Left kidney (tissue), 8 donors: ENCODE results near the gene VN1R5. TPM values are rescaled to one million over a fixed set of nuclear protein-coding genes. Genes with fewer than 3 reads are reported as not detected.
"Not testable (repeated sequence)": the region's sequence is repeated elsewhere in the genome, so short reads cannot be mapped to it uniquely, and the experiment has no call there.

Source experiments
- DNase-seq: peaks from one replicate; pipeline ENCODE4 v3.0.0-alpha.2; 2013
- long read RNA-seq, 8 donors: transcript quantifications; one replicate each; lab custom pipeline, GENCODE V29; 2026
- polyA plus RNA-seq: library from polyadenylated mRNA; unstranded; fragments of 120-200 nt; gene quantifications from one replicate; pipeline ENCODE4 v1.2.1, GENCODE V29; 2013; ENCODE audit not compliant: insufficient read length

VN1R5 gene
- 0.37 TPM for polyA plus RNA-seq
- long read RNA-seq, donor 1 = 0 reads
- long read RNA-seq, donor 2 = 0 reads
- long read RNA-seq, donor 3 = 0 reads
- long read RNA-seq, donor 4 = 0 reads
- long read RNA-seq, donor 5 = 0 reads
- long read RNA-seq, donor 6 = 0 reads
- long read RNA-seq, donor 7 = 0 reads
- long read RNA-seq, donor 8 = 0 reads

- DNase-seq = not testable (repeated sequence)
Observed at GRCh38 chr1:247255772-247256171, at the start of gene VN1R5. Gene VN1R5, plus strand, starts transcription at chr1:247256072.

GRCh38 chr1:247209396-247209795 lies 46.5 kb upstream of the VN1R5 start:
- DNase-seq = no peak

- no peak for DNase-seq
Observed at GRCh38 chr1:247210062-247210375, 45.9 kb upstream of the VN1R5 start.

- peak; percentile 95 for DNase-seq
Observed at GRCh38 chr1:247210376-247211117, 45.3 kb upstream of the VN1R5 start.

GRCh38 chr1:247211339-247211738 lies 44.5 kb upstream of the VN1R5 start:
- no peak for DNase-seq

GRCh38 chr1:247212012-247212411 lies 43.9 kb upstream of the VN1R5 start:
- DNase-seq = no peak

GRCh38 chr1:247212627-247213617 lies 43.0 kb upstream of the VN1R5 start:
- no peak for DNase-seq

- no peak for DNase-seq
Observed at GRCh38 chr1:247216261-247216660, 39.6 kb upstream of the VN1R5 start.

GRCh38 chr1:247218121-247218651 lies 37.7 kb upstream of the VN1R5 start:
- no peak for DNase-seq

GRCh38 chr1:247220280-247220679 lies 35.6 kb upstream of the VN1R5 start:
- not testable (repeated sequence) for DNase-seq

GRCh38 chr1:247222840-247223239 lies 33.0 kb upstream of the VN1R5 start:
- no peak for DNase-seq

GRCh38 chr1:247224822-247225221 lies 31.1 kb upstream of the VN1R5 start:
- no peak for DNase-seq

- no peak for DNase-seq
Observed at GRCh38 chr1:247228133-247228532, 27.7 kb upstream of the VN1R5 start.

- no peak for DNase-seq
Observed at GRCh38 chr1:247241691-247242090, 14.2 kb upstream of the VN1R5 start.

- DNase-seq = no peak
Observed at GRCh38 chr1:247243524-247244137, 12.2 kb upstream of the VN1R5 start.

GRCh38 chr1:247246325-247247115 lies 9.4 kb upstream of the VN1R5 start:
- DNase-seq = no peak

- DNase-seq = no peak
Observed at GRCh38 chr1:247247568-247247967, 8.3 kb upstream of the VN1R5 start.

GRCh38 chr1:247266053-247266452 lies 10.2 kb downstream of the VN1R5 start:
- DNase-seq = no peak

- no peak for DNase-seq
Observed at GRCh38 chr1:247268390-247269045, 12.6 kb downstream of the VN1R5 start.

- DNase-seq = no peak
Observed at GRCh38 chr1:247269133-247269532, 13.3 kb downstream of the VN1R5 start.

GRCh38 chr1:247270003-247270402 lies 14.1 kb downstream of the VN1R5 start:
- DNase-seq = no peak
